Activated CD8-positive, alpha-beta memory T cell treated with anti-CD3 and anti-CD28 coated beads for 48 hours (primary cell): ENCODE measurements around the gene EFL1.
"Not testable (repeated sequence)": the region's sequence is repeated elsewhere in the genome, so short reads cannot be mapped to it uniquely, and the experiment has no call there.

Experiments
- DNase-seq, 3 experiments: peaks; one replicate each; pipeline ENCODE4 v3.0.0-alpha.2; 2020; ENCODE audit warnings: low read depth in 2 of 3, low spot score in 2 of 3

EFL1 gene

DNA sequence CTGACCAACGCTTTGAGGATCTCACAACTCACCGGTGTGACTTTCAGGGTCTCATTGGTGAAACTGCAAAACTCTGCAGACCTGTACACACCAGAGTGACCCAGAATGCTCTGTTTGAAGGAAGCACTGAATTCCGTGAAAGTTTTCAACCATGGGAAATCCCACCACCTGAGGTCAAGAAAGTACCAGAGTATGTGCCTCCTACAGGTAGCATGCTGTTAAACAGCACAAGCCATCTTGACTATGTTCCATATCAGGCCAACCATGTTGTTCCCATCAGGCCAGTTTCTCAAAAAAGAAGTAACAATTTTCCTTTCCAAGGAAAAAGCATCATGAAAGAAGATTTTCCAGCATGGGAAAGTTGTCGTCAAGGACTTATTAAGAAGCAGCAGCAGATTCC lies 19.9 kb upstream of the EFL1 start:
- not testable (repeated sequence) for DNase-seq

DNA sequence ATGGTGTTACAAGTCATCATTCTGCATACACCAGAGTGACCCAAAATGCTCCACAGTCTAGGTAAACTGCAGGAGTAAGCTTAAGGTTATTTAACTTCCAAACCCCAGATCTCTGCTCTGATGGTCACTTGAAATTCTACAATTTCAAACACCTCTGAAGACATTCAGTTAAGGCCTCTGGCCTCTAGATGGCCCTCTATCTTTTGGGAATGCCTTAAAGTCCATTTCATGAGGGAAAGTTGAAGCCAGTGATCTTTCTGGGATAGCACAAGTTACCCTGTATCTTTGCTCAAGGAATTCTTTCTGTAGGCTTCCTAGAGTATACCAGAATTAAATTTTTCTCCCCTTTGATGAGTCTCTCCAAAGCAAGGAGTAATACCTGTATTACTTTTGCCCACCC lies 18.7 kb upstream of the EFL1 start:
- DNase-seq = not testable (repeated sequence)

DNA sequence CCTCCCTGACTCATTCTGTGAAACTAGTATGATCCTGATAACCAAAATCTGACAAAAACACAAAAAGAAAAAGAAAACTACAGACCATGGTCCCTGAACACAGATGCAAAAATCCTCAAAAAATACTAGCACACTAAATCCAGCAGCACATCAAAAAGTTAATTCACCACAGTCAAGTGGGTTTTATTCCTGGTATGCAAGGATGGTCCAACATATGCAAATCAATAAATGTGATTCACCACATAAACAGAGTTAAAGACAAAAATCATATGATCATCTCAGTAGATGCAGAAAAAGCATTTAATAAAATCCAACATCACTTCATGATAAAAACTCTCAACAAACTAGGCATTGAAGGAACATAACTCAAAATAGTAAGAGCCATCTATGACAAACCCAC lies 12.9 kb upstream of the EFL1 start:
- DNase-seq = no peak

DNA sequence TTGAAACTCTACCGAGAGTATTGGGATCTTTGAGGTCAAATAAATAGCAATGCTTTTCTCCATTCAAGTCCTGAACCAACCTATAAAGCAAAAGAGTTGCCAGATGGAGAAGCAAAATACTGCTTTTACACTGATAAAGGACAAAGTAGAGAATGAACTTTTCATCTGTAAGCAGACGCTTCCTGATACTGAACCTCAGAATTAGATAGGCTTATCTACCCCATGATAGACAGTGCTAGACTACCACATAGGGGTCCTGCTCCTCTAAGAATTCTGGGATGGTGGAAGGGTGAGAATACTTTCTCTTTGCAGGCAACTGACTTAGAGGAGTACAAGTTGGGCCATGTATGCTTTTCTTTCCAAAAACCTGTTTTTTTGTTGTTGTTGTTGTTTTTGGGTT lies 9.6 kb upstream of the EFL1 start:
- DNase-seq = no peak

DNA sequence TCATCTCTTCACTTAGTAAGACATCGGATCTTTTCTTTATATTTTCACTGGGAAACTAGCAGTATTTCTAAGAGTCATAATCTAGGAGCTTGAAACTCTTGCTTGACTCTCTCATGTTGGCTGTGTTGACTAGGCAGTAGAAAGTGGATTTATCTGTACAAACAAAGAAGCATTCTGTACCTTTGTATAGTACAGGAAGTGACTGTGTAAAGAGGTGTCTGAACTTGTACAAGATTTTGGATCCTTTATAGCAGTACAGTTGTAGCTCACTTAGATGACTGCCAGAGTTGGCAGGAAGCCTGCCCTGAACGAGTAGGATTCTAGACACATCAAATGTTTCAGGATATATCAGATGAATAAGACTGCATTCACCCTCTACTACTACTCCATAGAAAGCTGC lies 5.9 kb upstream of the EFL1 start:
- DNase-seq = not testable (repeated sequence)

DNA sequence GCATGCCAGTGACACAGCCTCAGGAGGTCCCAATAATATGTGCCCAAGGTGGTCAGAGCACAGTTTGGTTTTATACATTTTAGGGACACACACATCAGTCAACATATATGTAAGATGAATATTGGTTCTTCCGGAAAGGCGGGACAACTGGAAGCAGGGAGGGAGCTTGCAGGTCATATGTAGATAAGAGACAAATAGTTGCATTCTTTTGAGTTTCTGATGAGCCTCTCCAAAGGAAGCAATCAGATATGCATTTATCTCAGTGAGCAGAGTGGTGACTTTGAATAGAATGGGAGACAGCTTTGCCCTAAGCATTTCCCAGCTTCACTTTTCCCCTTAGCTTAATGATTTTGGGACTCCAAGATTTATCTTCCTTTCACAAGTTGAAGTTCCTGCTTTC lies 4.6 kb upstream of the EFL1 start:
- DNase-seq = not testable (repeated sequence)

DNA sequence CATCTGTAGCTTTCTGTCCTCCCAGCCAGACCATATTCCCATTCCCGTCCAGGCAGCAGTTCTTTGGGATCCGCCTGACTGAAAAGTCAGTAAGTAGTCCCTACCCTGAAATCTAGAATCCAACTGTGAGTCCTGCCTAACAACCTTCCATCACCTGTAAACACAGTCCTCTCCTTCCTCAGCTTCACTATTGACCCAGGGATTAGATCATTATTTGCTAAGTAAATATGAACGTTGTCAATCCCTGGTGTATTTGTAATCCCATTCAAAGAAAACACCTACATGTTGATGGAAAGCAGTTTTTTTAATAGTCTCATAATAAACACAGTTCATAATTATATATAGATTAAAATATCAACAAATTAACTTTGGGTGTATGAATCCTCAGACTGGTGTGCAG lies 816 bp upstream of the EFL1 start:
- DNase-seq = no peak

DNA sequence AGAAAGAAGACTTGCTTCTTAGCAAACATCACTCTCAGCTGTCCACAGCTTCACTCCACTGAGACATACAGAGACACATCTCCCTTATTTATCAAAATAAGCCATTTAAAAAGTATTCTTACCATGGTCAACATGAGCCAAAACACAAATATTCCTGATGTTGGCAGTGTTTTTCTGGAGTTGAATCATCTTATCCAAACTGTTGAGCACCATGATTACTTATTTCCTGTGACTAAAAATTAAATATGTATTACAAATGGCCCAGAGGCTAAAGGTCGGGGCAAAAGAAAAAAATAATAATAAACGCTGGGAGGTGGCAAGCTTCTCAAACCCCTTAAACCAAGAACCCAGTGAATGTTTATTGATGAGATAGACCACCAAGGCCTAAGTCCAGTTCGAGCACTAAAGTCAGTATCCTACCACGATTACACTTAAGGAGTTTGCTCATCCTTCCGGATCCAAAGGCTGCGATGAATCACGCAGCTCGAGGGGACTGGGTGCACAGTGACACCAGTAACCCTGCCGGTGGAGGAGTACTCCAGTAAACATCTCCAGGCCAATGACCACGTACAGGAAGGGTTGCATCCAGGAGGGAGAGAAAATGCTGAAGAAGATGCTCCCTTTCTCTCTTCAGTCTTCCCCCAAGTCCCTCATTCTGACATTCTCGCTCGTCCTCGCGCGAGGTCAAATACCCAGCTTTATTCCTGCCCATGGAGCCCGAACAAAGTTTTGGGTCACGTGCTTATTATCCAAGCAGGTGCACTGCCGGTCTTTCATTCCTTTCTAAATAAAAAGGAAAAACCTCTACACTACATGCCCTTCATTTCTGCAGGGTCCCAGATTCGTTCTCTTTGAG lies 740 bp downstream of the EFL1 start:
- DNase-seq = peak in 1 of 3 experiments; percentile 23

DNA sequence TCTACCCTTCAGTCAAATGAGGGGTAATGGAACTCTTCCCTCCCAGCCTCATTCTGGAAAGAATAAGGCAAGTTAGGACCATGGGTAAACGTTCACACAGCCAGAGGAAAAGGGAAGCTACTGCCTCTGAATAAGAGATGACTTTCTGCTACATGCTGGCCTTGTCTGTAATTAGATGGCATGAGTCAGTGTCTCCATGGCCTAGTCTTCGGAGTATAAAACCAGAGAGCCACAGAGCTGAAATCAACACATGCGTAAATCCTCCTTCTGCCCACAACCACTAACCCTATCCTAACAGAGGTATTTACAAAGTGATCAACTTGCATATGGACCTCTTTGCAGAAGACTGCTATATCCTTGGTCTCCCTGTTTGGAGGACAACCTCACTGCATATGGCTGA lies 14.3 kb downstream of the EFL1 start:
- not testable (repeated sequence) for DNase-seq

DNA sequence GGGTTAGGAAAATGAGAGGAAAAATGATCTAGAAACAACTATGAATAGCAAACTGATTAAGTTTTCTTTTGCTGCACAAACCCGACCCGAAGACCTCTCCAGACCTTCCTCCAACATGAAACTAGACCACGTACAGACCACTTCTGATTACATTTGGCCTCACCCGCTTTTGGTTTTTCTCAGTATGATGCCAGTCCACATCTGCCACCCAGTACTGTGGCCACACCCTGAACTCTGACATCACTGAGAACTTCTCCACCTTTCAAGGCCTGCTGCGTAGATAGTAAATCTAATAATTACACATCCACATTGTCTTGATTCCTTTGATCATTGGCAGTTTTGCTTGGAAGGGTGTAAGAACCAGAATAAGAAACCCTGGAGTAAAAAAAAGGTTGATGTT lies 16.6 kb downstream of the EFL1 start:
- not testable (repeated sequence) for DNase-seq

DNA sequence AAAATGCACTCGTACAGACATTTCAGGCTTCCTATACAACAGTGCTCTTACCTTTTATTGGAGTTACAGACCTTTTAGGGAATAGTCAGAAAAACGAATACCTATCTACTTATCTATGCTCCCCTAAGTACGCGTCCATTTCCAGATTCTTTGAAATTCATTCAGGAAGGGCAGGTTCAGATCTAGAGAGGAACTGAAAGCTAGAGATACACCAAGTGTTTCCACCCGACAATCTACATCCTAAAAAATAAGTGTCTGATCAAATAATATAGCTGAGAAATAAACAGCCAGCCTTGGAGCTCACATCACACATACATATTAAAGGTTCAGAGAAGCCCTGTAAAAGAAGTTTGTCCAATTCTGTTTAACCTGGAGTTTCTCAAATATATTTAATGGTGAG lies 18.9 kb downstream of the EFL1 start:
- DNase-seq = not testable (repeated sequence)

DNA sequence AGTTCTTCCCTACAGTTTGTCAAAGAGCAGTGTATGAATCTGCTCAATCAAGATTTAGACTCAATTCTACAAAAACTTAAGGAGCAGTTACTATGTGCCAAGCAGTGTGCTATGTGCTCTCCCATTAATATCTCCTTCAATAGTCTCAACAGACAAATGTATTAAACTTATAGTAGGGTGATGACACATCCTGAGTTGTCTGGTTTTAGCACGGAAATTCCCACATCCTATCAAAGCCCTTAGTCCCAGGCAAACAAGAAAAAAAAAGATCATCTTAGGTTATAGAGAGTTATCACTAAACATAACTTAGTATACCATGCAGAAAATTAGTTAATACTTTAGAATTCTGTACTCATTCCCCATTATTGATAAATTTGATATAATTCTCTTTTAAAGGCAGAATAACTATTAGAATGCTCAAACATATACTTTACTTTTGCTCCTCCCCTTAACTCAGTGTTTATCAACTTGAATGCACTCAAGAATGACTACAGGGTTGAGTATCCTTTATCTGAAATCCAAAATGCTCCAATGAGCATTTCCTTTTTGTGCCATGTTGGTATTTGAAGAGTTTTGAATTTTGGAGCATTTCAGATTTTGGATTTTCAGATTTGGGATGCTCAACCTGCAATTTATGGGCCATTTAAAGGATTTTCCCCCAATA lies 20.6 kb downstream of the EFL1 start:
- not testable (repeated sequence) for DNase-seq

DNA sequence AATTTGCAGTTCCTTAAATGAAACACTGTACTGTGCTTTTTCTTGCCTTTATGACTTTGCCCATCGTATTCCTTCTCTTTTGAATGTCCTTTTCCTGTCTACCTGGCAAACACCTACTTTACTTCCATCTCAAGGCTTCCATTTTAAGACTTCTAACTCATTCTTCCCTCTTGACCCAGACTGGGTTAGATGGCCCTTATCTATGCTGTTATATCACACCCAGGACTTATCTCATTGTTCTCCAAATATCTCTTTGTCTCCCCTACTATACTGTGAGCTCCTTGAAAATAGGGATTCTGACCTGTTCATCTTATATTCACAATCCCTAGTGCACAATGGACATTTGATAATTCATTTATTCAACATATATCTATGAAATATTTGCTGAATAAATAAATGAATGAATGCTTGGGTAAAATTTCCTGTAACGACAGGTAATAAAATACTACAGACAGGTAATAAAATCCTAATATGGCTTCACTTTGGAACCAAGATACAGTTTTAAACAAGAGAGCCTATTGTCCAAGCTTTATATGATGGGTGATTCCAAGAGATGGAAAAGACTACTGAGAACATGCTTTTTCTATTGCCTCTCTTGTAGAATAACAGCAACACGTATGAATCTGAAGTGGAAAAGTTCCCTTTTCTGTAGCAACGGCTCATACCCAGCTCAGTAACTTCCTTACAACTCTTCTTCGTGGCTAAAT lies 22.7 kb downstream of the EFL1 start:
- DNase-seq = no peak

DNA sequence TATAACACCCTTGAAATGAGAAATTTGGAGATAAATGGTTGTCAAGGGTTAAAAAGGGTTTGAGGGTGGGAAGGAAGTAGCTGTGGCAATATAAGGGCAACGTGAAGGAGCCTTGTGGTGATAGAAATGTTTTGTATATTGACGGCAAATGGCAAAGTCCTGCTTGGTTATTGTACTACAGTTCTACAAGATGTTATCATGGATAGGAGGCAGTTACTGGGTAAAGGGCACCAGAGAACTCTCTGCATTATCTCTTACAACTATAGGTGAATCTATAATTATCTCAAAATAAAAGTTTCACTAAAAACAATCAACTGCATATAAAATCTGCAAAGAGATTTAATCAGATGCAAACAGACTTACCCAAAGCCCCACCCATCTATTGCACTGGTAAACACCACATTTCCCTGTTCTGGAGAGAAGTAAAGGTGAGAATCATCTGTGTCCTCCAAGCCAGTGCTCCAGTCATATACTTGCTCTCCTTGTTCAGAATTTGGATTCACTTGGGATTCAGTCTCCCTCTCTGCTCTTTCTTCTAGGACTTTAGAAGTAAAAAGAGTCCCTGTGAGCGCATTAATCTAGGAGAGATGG lies 24.5 kb downstream of the EFL1 start:
- not testable (repeated sequence) for DNase-seq

DNA sequence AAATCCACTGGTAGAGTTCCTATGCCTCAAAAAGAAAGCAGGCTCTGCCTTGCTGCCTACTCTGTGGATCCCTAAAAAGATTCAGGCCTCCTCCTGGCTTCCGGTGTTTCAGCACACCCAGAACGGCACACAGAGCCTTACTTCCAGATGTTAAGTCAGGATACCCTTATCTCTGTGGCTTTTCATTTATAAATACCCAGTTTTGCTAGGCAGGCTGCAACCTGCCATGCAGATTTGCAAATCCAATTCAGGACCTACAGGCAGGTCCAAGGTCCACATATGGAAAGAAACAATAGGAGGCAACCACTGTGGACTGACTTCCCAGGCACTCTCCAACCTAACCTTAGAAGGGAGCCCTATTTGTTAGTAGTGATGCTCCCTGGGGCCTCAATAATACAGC lies 30.7 kb downstream of the EFL1 start:
- no peak for DNase-seq

DNA sequence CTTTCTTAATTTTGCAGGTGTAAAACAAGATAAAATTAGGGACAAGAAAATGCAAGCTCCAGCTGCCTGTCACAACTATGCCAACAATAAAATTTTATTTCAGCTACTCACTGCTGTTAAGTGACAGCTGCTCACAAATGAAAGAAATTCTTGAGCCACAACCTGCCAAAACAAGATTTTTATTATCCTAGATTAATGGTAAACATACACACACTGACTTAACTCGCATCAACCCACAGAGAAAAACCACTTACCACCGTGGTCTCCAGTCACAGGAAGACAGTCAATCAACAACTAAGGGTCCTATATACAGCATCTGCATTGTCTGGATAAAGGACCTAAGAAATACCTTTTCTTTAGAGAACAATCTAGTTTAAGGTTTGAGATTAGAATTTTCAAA lies 31.3 kb downstream of the EFL1 start:
- no peak for DNase-seq

DNA sequence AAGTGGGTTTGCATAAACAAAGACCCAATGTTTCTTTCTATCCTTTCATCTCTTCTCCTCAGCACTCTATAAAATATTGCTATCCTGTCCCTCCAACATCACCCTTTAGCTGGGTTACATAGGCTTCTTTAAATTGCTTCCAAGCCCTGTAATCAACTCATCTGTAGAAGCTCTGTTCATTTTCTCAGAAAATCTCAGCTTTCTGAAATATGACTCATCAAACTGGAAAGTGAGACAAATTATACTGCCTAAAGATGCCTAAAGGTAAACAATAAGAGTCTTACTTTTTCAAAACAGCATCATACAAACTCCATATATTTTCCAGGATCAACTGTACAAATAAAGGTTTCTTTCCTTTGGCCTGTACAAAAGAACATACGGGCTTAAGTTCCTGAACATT lies 33.8 kb downstream of the EFL1 start:
- DNase-seq = no peak

DNA sequence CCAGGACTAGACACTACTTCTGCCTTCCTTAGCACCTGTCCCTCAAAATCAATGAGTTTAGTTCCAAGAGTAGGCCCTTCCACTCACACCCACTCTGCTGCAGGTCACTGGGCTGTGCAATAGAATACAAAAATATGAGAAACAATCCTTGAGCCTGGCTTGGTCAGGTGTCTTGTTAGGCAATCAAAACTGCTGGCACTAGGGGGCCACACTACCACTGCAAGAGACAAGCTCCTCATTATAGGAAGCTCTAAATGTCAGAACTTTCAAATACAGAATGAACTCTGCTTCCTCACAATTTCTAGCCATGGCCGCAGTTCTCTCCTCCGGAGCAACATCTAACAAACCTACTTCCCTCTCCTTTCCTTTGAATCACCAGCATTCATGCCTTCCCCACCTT lies 41.0 kb downstream of the EFL1 start:
- not testable (repeated sequence) for DNase-seq

DNA sequence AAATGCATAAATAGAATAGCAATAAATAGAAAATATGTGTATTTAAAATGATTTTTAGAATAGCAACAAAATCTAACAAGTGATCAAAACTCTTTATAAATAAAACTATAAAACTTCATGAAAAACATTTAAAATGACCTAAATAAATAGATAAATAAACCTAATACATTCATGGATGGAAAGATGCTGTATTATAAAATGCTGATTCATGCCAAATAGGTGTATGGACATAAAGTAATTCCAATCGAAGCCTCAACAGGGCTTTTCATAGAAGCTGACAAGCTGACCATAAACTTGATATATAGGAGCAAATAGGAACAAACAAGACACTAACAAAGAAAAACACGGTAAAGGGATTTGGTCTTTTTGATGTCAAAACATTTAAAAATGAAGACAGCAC lies 46.4 kb downstream of the EFL1 start:
- not testable (repeated sequence) for DNase-seq

DNA sequence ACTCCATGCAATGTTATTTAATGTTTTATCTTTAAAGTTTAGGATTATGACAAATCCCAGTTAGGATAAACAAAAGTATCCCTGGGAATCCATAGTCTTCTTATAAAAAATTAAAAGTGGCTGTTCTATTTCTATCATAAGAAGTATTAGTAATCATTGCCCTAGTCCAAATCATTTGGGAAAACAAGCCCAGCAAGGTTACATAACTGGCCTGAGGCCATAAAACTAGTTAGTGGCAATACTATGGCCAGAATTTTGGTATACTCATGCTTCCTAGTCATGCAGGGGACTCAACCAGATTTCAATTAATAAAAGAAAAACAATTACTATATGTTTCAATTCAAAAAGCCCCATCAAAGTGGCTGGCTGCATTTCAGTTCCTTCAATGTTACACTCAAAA lies 50.3 kb downstream of the EFL1 start:
- not testable (repeated sequence) for DNase-seq

DNA sequence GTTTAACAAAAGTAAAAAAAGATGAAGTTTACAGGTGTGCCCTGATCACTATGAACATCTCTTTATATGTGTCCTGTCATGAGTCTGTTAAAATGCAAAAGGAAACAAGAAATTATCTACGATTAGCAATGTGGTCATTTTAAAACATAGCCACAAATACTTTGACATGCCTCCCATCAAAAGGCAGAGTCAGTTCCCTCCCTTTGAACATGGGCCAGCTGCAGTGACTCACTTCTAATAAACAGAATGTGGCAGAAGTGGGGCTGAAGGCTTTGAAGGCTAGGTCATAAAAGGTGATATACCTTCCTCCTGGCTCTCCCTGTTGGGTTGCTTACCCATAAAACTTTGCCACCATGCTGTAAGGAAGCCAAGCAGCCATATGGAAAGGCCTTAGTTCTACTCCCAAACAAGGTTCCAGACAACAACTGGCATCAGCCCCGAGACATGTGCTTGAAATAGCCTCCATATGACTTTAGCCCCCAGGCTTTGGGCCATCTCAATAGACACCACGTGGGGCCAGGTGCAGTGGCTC lies 52.4 kb downstream of the EFL1 start:
- DNase-seq = not testable (repeated sequence)
